Panc1 (cell line): ENCODE results near the gene ZNF582.

ENCODE experiments used
- POLR2AphosphoS5 ChIP-seq: IDR thresholded peaks from 2 replicates; pipeline ENCODE4 v1.6.1; 2012; ENCODE audit warnings: mild to moderate bottlenecking, low read depth, low read length, moderate library complexity
- TCF7L2 ChIP-seq: IDR thresholded peaks from 2 replicates; pipeline ENCODE4 v1.6.1; 2011; ENCODE audit warnings: mild to moderate bottlenecking, low read depth, low read length, inconsistent platforms
- TF ChIP-seq, protein P1 (sequence below): fragments of 450-650 bp; IDR thresholded peaks from 2 replicates; pipeline ENCODE4 v1.5.1; 2017; ENCODE audit warnings: mild to moderate bottlenecking
- TF ChIP-seq, protein P2 (sequence below), 2 experiments: IDR thresholded peaks; 2 replicates each; pipeline ENCODE4 v1.6.1; 2011 to 2012; ENCODE audit warnings: low read depth in 2 of 2, control low read depth in 1 of 2, low read length in 1 of 2, mild to moderate bottlenecking in 1 of 2, moderate library complexity in 1 of 2; ENCODE audit not compliant: insufficient read depth in 1 of 2

DNA sequence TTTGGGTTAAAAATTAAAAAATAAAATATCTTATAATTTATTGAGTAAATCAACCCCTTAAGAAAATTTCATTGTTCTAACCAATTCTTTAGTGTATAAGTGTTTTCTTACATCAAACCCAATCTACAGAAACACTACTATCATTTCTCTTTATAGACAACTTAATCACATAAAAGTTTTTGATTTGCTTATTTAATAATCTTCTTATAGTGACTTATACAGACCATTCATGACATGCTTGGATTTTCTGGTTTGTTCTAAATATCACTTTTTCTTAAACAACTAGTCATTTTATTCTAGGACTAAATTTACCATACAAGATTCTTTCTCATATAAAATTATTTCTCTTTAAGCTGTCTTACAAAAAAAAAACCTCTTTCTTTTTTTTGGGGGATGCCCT is 51.4 kb downstream of the ZNF582 start:
- TF ChIP-seq POLR2AphosphoS5: no peak
- TF ChIP-seq, protein P1, sequence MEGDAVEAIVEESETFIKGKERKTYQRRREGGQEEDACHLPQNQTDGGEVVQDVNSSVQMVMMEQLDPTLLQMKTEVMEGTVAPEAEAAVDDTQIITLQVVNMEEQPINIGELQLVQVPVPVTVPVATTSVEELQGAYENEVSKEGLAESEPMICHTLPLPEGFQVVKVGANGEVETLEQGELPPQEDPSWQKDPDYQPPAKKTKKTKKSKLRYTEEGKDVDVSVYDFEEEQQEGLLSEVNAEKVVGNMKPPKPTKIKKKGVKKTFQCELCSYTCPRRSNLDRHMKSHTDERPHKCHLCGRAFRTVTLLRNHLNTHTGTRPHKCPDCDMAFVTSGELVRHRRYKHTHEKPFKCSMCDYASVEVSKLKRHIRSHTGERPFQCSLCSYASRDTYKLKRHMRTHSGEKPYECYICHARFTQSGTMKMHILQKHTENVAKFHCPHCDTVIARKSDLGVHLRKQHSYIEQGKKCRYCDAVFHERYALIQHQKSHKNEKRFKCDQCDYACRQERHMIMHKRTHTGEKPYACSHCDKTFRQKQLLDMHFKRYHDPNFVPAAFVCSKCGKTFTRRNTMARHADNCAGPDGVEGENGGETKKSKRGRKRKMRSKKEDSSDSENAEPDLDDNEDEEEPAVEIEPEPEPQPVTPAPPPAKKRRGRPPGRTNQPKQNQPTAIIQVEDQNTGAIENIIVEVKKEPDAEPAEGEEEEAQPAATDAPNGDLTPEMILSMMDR: no peak
- TF ChIP-seq, protein P2, sequence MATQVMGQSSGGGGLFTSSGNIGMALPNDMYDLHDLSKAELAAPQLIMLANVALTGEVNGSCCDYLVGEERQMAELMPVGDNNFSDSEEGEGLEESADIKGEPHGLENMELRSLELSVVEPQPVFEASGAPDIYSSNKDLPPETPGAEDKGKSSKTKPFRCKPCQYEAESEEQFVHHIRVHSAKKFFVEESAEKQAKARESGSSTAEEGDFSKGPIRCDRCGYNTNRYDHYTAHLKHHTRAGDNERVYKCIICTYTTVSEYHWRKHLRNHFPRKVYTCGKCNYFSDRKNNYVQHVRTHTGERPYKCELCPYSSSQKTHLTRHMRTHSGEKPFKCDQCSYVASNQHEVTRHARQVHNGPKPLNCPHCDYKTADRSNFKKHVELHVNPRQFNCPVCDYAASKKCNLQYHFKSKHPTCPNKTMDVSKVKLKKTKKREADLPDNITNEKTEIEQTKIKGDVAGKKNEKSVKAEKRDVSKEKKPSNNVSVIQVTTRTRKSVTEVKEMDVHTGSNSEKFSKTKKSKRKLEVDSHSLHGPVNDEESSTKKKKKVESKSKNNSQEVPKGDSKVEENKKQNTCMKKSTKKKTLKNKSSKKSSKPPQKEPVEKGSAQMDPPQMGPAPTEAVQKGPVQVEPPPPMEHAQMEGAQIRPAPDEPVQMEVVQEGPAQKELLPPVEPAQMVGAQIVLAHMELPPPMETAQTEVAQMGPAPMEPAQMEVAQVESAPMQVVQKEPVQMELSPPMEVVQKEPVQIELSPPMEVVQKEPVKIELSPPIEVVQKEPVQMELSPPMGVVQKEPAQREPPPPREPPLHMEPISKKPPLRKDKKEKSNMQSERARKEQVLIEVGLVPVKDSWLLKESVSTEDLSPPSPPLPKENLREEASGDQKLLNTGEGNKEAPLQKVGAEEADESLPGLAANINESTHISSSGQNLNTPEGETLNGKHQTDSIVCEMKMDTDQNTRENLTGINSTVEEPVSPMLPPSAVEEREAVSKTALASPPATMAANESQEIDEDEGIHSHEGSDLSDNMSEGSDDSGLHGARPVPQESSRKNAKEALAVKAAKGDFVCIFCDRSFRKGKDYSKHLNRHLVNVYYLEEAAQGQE (IDR thresholded peaks at IDR 0.05; ENCODE audit: insufficient read depth in 1 of 2, low read depth in 2 of 2, low read length in 1 of 2): no peak
- TF ChIP-seq TCF7L2: no peak
